RWPE2 (cell line): ENCODE data around the gene LGR5.

Source experiments
- ATAC-seq: fragments of 200-7000 bp; cut with Tn5 transposase; 3 replicates; pipeline ENCODE4 v1.9.1; 2021; ENCODE audit warnings: low read depth
- DNase-seq: peaks from one replicate; pipeline ENCODE4 v3.0.0-alpha.2; 2020; ENCODE audit warnings: low spot score
- H3K27ac ChIP-seq: fragments of 450-650 bp; 2 replicates; pipeline ENCODE4 v1.5.1; 2017; ENCODE audit warnings: mild to moderate bottlenecking; ENCODE audit not compliant: poor library complexity, severe bottlenecking
- H3K27me3 ChIP-seq: fragments of 250-450 bp; sonication (Bioruptor Pico); 2 replicates; pipeline ENCODE4 v1.5.1; 2021; ENCODE audit warnings: mild to moderate bottlenecking, moderate library complexity; ENCODE audit not compliant: insufficient read depth, poor library complexity, severe bottlenecking
- H3K36me3 ChIP-seq: fragments of 250-450 bp; sonication (Bioruptor Pico); 2 replicates; pipeline ENCODE4 v1.5.1; 2020; ENCODE audit warnings: low read depth, mild to moderate bottlenecking, moderate library complexity
- H3K4me1 ChIP-seq: fragments of 250-450 bp; sonication (Bioruptor Pico); 2 replicates; pipeline ENCODE4 v1.5.1; 2021; ENCODE audit warnings: mild to moderate bottlenecking, moderate library complexity; ENCODE audit not compliant: insufficient read depth, poor library complexity, severe bottlenecking
- H3K4me3 ChIP-seq: fragments of 250-450 bp; sonication (Bioruptor Pico); 2 replicates; pipeline ENCODE4 v1.5.1; 2021; ENCODE audit warnings: mild to moderate bottlenecking, moderate library complexity; ENCODE audit not compliant: severe bottlenecking
- H3K9me3 ChIP-seq: fragments of 250-450 bp; sonication (Bioruptor Pico); 2 replicates; pipeline ENCODE4 v1.5.1; 2021; ENCODE audit warnings: mild to moderate bottlenecking, moderate library complexity; ENCODE audit not compliant: severe bottlenecking
- CTCF ChIP-seq: fragments of 450-650 bp; IDR thresholded peaks from one replicate; pipeline ENCODE4 v1.5.1; 2017; ENCODE audit warnings: mild to moderate bottlenecking, moderate library complexity; ENCODE audit not compliant: poor library complexity, severe bottlenecking

Gene LGR5

GRCh38 chr12:71556875-71557274 is 117.3 kb downstream of the LGR5 start:
- DNase-seq (peak; percentile 48), ATAC-seq (peak; percentile 99)
- Histone ChIP-seq H3K36me3 (no peaks in the 10 kb centered on the region), H3K27ac (peak overlapping the region; percentile 38), H3K4me3 (no peak overlapping the region), H3K9me3 (no peaks in the 10 kb centered on the region), H3K27me3 (no peaks in the 10 kb centered on the region), H3K4me1 (peaks cover 4% of the 10 kb centered on the region)
- no peak for TF ChIP-seq CTCF

GRCh38 chr12:71558445-71558844 is 118.8 kb downstream of the LGR5 start:
- Histone ChIP-seq H3K9me3 (no peaks in the 10 kb centered on the region), H3K4me1 (peaks cover 4% of the 10 kb centered on the region), H3K27me3 (no peaks in the 10 kb centered on the region), H3K4me3 (no peak overlapping the region), H3K27ac (no peak overlapping the region), H3K36me3 (no peaks in the 10 kb centered on the region)
- DNase-seq (no peak), ATAC-seq (no peak)
- no peak for TF ChIP-seq CTCF

- Histone ChIP-seq H3K9me3 (no peaks in the 10 kb centered on the region), H3K27ac (no peak overlapping the region), H3K27me3 (no peaks in the 10 kb centered on the region), H3K4me3 (no peak overlapping the region), H3K4me1 (no peaks in the 10 kb centered on the region), H3K36me3 (no peaks in the 10 kb centered on the region)
- ATAC-seq = no peak
- no peak for DNase-seq
- no peak for TF ChIP-seq CTCF
Measured at GRCh38 chr12:71562676-71563595, 123.3 kb downstream of the LGR5 start.

- no peak overlapping the region for H3K27ac ChIP-seq
- no peak for TF ChIP-seq CTCF
- H3K4me1 ChIP-seq = no peaks in the 10 kb centered on the region
- DNase-seq = no peak
- no peaks in the 10 kb centered on the region for H3K36me3 ChIP-seq
- ATAC-seq = no peak
- H3K4me3 ChIP-seq = no peak overlapping the region
- H3K9me3 ChIP-seq = no peaks in the 10 kb centered on the region
- H3K27me3 ChIP-seq = no peaks in the 10 kb centered on the region
Measured at GRCh38 chr12:71565535-71565934, 125.9 kb downstream of the LGR5 start.

GRCh38 chr12:71566655-71567054 is 127.1 kb downstream of the LGR5 start:
- H3K4me3 ChIP-seq = no peak overlapping the region
- no peak for TF ChIP-seq CTCF
- ATAC-seq = no peak
- no peak for DNase-seq
- no peaks in the 10 kb centered on the region for H3K27me3 ChIP-seq
- no peaks in the 10 kb centered on the region for H3K36me3 ChIP-seq
- no peaks in the 10 kb centered on the region for H3K9me3 ChIP-seq
- no peaks in the 10 kb centered on the region for H3K4me1 ChIP-seq
- no peak overlapping the region for H3K27ac ChIP-seq
